NCI-H2081 (cell line): ENCODE data around the gene CSRNP3.
A peak's percentile ranks its signal among the peaks of the same experiment; 100 is the strongest.
"Not testable (repeated sequence)": the region's sequence is repeated elsewhere in the genome, so short reads cannot be mapped to it uniquely, and the experiment has no call there.

ENCODE experiments used
- DNase-seq, 2 experiments: peaks; one replicate each; lab custom pipeline; 2025; lab: John Stamatoyannopoulos, UW

The CSRNP3 gene

DNA sequence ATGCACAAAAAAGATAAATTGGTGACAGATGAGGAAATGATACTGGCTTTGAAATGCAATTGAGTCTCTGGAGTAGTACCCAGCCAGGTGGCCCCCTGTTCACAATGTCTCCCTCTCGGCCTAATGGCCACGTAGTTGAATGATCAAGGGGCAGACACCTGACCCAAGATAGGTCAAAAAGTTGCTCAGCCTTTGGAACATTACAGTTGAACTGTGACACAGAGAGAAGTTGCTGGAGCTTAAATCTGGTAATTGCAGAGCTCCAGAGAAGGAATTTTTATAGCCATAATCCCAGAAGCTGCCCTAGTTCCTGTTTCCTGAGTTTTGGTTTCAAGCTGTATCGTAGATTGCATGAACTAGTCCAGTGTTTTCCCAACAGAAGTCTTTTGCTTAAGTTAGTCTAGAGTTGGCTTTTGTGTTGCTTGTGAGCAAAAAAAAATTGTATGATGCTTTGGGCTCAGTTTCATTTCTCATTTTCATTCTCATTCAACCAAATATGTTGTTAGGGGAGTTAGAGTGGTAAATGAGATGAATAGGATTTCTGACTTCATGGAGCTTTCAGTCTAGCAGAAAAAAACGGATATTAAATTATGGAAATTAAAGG lies 117.9 kb downstream of the CSRNP3 start:
- no peak for DNase-seq

DNA sequence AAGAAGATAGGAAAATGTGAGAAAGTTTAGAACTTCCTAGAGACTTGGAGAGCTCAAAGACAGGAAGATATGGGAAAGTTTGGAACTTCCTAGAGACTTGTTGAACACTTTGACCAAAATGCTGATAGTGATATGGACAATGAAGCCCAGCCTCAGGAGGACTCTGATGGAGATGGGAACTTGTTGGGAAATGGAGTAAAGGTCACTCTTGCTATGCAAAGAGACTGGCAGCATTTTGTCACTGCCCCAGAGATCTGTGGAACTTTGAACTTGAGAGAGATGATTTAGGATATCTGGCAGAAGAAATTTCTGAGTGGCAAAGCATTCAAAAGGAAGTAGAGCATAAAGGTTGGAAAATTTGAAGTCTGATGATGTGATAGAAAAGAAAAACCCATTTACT lies 121.5 kb downstream of the CSRNP3 start:
- DNase-seq = not testable (repeated sequence)

DNA sequence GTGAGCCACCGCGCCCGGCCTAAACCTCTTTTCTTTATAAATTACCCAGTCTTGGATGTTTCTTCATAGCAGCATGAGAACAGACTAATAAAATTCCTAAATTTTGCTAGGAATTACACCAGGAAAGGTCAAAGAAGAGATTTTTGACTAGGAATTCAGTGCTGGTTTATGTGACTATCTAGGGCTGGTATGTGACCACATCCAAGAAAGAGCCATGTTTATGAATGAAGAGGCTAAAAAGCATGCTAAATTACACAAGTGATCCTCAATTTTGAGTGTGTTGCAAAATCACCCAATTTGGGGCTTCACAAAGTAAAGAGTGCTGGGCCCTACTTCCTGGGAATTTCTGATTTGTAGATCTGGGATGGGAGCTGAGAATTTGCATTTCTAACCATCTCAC lies 123.6 kb downstream of the CSRNP3 start:
- DNase-seq = no peak

- DNase-seq = no peak
Measured at GRCh38 chr2:165594231-165594934, 124.9 kb downstream of the CSRNP3 start.

GRCh38 chr2:165594935-165595255 lies 125.4 kb downstream of the CSRNP3 start:
- no peak for DNase-seq

DNA sequence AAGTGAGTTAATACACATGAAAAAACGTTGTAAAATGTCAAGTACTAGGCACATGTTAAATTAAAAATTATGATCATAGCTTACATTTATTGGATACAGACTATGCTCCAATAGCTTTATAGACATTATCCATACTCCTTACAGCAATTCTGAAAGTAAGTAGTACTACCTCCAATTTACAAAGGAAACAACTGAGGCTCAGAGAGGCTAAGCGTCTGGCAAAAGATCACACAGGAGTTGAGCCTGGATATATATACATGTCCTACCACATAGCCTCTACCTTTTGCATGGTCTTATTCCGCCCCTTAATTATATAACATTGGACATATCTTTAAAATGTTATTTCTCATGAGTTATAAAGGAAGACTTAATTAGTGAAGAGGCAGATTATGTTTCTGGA lies 127.3 kb downstream of the CSRNP3 start:
- no peak for DNase-seq

- DNase-seq = no peak
Measured at GRCh38 chr2:165601065-165601830, 131.8 kb downstream of the CSRNP3 start.

- no peak for DNase-seq
Measured at GRCh38 chr2:165601928-165602521, 132.5 kb downstream of the CSRNP3 start.

GRCh38 chr2:165609672-165610071 lies 140.2 kb downstream of the CSRNP3 start:
- no peak for DNase-seq

DNA sequence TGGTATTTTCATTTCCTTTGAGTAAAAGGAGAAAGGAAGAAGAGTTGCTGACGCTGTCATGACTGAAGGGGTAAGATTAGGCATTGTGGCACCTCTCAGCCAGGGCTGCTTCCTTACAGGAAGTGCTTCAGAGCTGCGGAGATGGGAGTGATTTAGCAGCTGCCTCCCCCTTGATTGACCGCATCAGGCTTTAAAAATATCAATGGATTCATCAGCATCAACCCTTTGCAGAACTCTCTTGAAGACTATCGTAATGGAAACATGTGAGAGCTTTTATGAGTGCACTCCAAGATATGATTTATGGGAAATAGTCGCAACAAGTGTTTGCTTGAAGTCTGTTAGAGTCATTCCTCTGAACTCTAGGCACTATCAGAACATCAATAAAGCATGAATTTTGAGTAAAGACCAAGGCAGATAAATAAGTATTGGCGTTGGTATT lies 141.1 kb downstream of the CSRNP3 start:
- DNase-seq = no peak

DNA sequence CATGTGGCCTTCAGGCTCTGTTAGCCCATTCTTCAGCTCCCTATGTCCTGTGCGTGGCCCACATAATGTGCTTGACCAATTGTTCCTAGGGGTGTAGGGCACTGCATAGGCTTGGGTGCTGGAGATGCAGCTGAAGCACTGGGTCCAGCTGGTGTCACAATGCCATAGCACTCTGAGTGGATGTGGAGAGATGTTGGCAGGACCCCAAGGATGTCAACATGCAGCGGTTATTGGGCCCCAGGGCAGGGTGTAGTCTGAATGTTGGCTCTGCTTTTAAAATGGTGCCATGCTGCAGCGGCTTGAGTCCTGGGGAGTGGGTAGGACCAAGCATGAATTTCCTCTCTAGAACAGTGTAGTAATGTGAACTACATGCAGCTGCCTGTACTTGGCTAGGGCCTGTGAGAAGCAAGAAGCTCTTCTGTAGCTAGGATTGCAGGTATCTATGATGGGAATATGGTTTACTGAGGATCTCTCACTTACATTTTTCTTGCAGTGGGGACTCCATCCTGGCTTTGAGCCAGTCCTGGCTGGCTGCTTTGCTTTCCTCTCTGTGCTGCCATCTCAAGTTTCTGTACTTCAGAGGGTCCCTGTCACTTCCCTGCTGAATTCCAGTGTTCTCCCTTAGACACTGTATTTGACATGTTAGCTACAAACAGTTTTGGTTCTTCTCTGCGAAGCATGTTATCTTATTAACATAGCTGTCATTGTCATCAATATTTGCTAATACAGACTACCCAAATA lies 148.4 kb downstream of the CSRNP3 start:
- DNase-seq = peak; percentile 20 to 71

- peak in 1 of 2 experiments; percentile 38 for DNase-seq
Measured at GRCh38 chr2:165618806-165619205, 149.3 kb downstream of the CSRNP3 start.

GRCh38 chr2:165621086-165621560 lies 151.6 kb downstream of the CSRNP3 start:
- no peak for DNase-seq

DNA sequence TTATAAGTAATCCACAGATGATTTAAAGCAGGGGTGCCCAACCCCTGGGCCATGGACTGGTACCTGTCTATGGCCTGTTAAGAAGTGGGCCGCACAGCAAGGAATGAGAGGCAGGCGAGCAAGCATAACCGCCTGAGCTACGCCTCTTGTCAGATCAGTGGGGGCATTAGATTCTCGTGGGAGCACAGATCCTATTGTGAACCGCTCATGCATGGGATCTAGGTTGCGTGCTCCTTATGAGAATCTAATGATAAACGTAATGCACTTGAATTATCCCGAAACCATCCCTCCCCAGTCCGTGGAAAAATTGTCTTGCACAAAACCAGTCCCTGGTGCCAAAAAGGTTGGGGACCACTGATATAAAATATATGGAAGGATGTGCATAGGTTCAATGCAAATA lies 153.7 kb downstream of the CSRNP3 start:
- no peak for DNase-seq

GRCh38 chr2:165623783-165624469 lies 154.4 kb downstream of the CSRNP3 start:
- no peak for DNase-seq

GRCh38 chr2:165624470-165624800 lies 154.9 kb downstream of the CSRNP3 start:
- no peak for DNase-seq

GRCh38 chr2:165627470-165627869 lies 158.0 kb downstream of the CSRNP3 start:
- no peak for DNase-seq

DNA sequence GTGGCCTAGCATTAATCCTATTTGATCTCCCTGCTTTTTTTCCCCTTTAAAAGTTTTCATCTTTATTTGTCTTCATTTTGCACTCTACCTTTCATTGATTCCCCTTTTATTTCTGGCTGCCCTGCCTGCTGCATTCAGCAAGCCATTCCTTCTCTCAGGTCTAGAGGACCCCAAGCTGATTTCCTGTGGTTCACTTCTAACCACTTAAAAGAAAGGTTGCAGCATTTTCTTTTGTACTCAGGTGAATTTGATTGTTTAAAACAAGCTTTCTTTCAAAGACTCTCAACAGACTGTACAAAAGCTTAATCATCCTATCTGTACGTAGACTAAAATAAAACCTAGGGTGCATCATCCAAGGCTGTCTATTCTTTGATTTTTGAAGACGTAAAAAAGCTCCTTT lies 160.3 kb downstream of the CSRNP3 start:
- DNase-seq = no peak

DNA sequence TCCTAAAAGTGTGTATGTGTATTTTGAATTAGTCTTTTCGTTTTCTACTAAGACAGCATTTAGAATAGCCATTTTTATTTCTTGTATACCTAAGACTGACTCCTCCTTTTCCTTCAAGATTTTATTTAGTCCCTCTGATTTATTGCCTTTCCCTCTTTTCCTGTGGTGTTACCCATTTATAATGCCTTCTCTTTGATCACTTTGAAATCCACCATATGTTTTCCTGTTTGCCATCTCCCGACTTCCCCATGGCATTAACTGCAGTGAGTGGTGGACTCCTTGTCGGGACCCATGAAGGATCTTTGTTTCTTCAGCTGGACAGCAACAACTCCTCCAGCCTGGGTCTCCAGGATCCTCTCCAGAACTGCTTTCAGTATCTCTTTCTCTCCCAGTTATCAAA lies 160.7 kb downstream of the CSRNP3 start:
- DNase-seq = no peak

GRCh38 chr2:165631089-165631488 lies 161.6 kb downstream of the CSRNP3 start:
- peak; percentile 57 to 84 for DNase-seq

GRCh38 chr2:165632594-165632993 lies 163.1 kb downstream of the CSRNP3 start:
- DNase-seq = no peak

DNA sequence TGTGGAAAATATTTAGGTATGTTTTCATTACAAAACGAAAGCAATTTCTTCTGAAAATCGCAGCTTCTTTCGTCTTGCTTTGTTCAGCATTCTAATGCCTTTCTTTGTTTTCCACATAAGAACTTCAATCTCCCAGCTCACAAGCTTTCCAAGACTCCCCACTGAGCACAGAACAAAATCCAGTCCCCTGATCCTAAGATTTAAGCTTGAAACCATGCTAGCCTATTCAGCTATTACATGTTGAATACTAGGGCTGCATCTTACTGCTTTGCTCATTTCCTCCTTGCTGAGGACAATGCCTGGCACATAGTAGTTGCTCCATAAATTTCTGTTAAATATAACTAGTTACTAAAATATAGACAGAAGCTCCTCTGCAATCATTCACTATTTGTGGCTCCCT lies 163.9 kb downstream of the CSRNP3 start:
- no peak for DNase-seq
